B cell (primary cell): Measurements from ENCODE around the gene G6PD.
"Not testable (repeated sequence)": the region's sequence is repeated elsewhere in the genome, so short reads cannot be mapped to it uniquely, and the experiment has no call there.

Experiments used
- EZH2 ChIP-seq: IDR thresholded peaks from 2 replicates; pipeline ENCODE4 v1.6.1; 2012; ENCODE audit warnings: borderline replicate concordance, low read depth, mild to moderate bottlenecking, moderate library complexity, low read length; ENCODE audit not compliant: insufficient read depth, poor library complexity, severe bottlenecking
- TF ChIP-seq, protein P1 (sequence below): fragments of 200-600 bp; IDR thresholded peaks from one replicate; pipeline ENCODE4 v1.8.0; 2022; ENCODE audit warnings: antibody characterized with exemption, mild to moderate bottlenecking

- TF ChIP-seq, protein P1, sequence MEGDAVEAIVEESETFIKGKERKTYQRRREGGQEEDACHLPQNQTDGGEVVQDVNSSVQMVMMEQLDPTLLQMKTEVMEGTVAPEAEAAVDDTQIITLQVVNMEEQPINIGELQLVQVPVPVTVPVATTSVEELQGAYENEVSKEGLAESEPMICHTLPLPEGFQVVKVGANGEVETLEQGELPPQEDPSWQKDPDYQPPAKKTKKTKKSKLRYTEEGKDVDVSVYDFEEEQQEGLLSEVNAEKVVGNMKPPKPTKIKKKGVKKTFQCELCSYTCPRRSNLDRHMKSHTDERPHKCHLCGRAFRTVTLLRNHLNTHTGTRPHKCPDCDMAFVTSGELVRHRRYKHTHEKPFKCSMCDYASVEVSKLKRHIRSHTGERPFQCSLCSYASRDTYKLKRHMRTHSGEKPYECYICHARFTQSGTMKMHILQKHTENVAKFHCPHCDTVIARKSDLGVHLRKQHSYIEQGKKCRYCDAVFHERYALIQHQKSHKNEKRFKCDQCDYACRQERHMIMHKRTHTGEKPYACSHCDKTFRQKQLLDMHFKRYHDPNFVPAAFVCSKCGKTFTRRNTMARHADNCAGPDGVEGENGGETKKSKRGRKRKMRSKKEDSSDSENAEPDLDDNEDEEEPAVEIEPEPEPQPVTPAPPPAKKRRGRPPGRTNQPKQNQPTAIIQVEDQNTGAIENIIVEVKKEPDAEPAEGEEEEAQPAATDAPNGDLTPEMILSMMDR: not testable (repeated sequence)
- not testable (repeated sequence) for TF ChIP-seq EZH2
Observed at GRCh38 chrX:154573061-154573460, 26.4 kb upstream of the G6PD start.
